ENCODE results near the gene CDK6.
"Not testable (repeated sequence)": the region's sequence is repeated elsewhere in the genome, so short reads cannot be mapped to it uniquely, and the experiment has no call there.

Gene CDK6

DNA sequence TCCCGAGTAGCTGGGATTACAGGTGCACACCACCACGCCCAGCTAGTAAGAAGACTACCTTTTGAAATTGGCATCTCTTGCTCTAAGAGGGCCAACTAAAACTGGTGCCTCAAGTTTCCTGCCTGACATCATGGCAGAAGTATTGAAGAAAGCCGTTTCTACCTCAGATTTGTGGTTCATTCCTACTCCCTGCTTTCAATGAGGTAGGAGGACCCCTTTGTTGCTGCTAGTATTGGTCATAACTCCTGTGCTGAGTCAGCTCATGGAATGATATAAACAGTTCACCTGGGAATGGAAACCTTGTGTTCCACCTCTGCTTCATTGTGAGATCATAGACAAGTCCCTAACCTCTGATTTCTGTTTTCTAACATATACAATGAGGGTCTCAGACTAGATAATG lies 82.8 kb downstream of the CDK6 start:
- Histone ChIP-seq H3K36me3 (ENCODE audit: control insufficient read depth in 1 of 2, insufficient read depth in 2 of 2, low read length in 2 of 2) (no peaks in the 10 kb centered on the region), H3K4me1 (ENCODE audit: control insufficient read depth in 1 of 2, insufficient read depth in 2 of 2, low read length in 2 of 2) (no peaks in the 10 kb centered on the region), H3K4me3 (ENCODE audit: low read depth in 1 of 2, low read length in 2 of 2) (no peak overlapping the region), H3K9me3 (ENCODE audit: control insufficient read depth in 1 of 2, low read length in 2 of 2) (no peaks in the 10 kb centered on the region), H3K27me3 (ENCODE audit: low read depth, low read length) (no peaks in the 10 kb centered on the region), H3K27ac (ENCODE audit: low read length) (no peak overlapping the region)

DNA sequence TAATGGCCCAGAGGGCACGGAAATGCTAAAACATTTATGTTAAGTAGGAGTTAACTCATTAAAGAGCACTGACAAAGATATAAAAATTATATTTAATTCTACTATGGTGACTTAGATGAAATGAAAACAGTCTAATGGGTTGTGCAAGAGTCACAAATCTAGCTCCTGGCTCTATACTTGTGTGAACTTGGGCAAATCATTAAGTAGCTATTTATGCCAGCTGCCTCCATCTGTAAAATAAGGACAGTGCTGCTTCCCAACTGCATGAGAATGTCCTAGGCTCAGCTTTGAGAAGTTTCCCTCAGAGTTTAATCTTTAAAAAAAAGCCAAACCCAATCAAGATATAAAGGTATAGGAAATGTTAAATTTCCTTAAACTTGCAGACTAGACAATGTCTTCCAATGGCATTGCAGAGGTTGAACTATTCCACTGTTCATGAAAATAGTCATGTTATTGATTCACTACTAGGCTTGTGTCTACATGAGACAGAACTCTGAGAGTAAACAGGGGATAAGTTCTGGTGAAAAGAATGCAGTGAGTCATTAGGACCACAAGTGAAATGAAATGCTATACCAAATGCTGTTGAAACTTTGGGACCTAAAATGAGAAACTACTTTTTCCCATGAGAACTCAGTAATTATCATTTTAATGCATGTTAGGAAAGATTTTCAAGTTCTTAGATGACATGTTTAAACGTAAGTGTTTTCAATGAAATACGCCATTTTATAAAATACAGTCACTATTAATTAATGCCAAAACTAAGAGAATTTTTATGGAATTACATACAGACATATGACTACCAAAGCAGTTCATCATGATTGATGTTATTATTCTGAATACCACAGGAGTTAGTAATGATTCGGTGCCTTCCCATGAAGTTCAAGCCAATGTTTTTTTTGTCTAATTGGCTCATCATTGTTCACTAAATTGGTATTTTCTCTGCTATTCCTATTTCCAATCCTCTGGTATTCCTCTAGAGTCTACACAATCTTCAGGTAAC lies 84.2 kb downstream of the CDK6 start:
- Histone ChIP-seq H3K27me3 (ENCODE audit: low read depth, low read length) (no peaks in the 10 kb centered on the region), H3K36me3 (ENCODE audit: control insufficient read depth in 1 of 2, insufficient read depth in 2 of 2, low read length in 2 of 2) (no peaks in the 10 kb centered on the region), H3K4me1 (ENCODE audit: control insufficient read depth in 1 of 2, insufficient read depth in 2 of 2, low read length in 2 of 2) (no peaks in the 10 kb centered on the region), H3K27ac (ENCODE audit: low read length) (no peak overlapping the region), H3K9me3 (ENCODE audit: control insufficient read depth in 1 of 2, low read length in 2 of 2) (no peaks in the 10 kb centered on the region), H3K4me3 (ENCODE audit: low read depth in 1 of 2, low read length in 2 of 2) (no peak overlapping the region)

DNA sequence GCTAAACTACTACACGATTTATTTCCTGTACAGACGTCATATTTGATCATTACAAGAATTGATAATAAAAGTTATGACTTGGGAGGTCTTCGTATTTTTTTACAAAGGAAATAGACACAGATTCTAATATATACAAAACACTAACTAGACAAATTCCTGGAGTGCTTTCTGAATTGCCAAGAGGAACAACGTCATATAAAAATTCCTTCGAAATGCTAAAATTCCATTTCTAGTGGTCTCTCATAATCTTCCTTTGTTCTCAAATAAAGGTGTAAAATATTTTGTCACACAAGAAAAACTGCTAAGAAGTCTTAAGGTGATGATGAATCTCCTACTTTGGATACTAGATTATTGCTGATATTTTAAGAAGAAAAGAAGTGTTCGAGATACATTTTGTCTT lies 85.4 kb downstream of the CDK6 start:
- no peaks in the 10 kb centered on the region for H3K36me3 ChIP-seq (ENCODE audit: control insufficient read depth in 1 of 2, insufficient read depth in 2 of 2, low read length in 2 of 2)
- no peak overlapping the region for H3K4me3 ChIP-seq (ENCODE audit: low read depth in 1 of 2, low read length in 2 of 2)
- H3K27me3 ChIP-seq (ENCODE audit: low read depth, low read length): no peaks in the 10 kb centered on the region
- H3K9me3 ChIP-seq (ENCODE audit: control insufficient read depth in 1 of 2, low read length in 2 of 2): no peaks in the 10 kb centered on the region
- H3K4me1 ChIP-seq (ENCODE audit: control insufficient read depth in 1 of 2, insufficient read depth in 2 of 2, low read length in 2 of 2): no peaks in the 10 kb centered on the region
- H3K27ac ChIP-seq (ENCODE audit: low read length): no peak overlapping the region

DNA sequence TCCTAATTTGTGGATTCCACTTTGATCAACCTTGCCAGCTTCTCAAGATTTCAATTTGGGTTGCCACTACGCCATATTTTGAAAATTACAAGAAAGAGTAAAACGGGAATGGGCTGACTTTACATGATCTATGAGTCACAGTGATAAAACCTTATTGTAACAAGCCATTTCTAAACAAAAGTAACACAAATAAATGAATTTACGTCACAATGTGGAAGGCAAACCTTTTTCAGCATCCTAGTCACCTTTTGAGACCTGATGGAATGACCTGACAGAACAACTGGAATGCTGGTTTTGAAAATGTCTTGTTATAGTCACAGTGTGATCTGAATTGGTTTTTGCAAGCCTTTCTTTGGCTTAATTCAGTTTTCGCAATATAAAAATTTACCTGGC lies 85.9 kb downstream of the CDK6 start:
- H3K9me3 ChIP-seq (ENCODE audit: control insufficient read depth in 1 of 2, low read length in 2 of 2): no peaks in the 10 kb centered on the region
- no peaks in the 10 kb centered on the region for H3K36me3 ChIP-seq (ENCODE audit: control insufficient read depth in 1 of 2, insufficient read depth in 2 of 2, low read length in 2 of 2)

DNA sequence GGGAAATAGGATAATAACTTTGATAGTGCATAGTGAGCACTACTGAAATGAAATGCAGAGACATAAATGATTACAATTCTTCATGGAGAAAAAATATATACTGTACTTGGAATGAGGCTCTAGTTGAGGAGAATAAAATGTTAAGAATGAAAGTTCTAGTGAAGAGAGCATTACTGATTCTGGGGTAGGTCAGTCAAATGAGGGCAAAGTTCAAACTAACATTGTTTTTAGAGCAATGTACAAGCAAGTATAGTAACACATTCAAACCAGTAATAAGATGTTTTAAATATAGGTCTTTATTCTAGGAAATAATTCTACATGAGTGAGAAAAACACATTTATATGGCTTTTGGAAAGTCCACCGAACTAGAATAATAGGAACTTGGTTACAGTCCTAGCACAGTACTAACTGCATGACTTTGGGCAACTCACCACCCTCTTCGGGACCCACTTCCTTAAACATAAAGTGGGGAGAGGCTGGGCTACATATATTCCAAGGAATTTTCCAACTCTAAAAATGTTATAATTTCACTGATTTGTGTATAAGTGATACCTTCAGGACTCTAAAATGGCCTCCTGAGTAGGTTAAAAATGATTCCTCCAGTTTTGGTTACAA lies 86.4 kb downstream of the CDK6 start:
- H3K27ac ChIP-seq (ENCODE audit: low read length): no peak overlapping the region
- no peaks in the 10 kb centered on the region for H3K4me1 ChIP-seq (ENCODE audit: control insufficient read depth in 1 of 2, insufficient read depth in 2 of 2, low read length in 2 of 2)
- no peak overlapping the region for H3K4me3 ChIP-seq (ENCODE audit: low read depth in 1 of 2, low read length in 2 of 2)
- no peaks in the 10 kb centered on the region for H3K36me3 ChIP-seq (ENCODE audit: control insufficient read depth in 1 of 2, insufficient read depth in 2 of 2, low read length in 2 of 2)
- no peaks in the 10 kb centered on the region for H3K9me3 ChIP-seq (ENCODE audit: control insufficient read depth in 1 of 2, low read length in 2 of 2)
- no peaks in the 10 kb centered on the region for H3K27me3 ChIP-seq (ENCODE audit: low read depth, low read length)

More for the DNA sequence above, 85.9 kb downstream of the CDK6 start:
- no peak overlapping the region for H3K27ac ChIP-seq (ENCODE audit: low read length)
- no peaks in the 10 kb centered on the region for H3K27me3 ChIP-seq (ENCODE audit: low read depth, low read length)
- H3K4me1 ChIP-seq (ENCODE audit: control insufficient read depth in 1 of 2, insufficient read depth in 2 of 2, low read length in 2 of 2): no peaks in the 10 kb centered on the region
- no peak overlapping the region for H3K4me3 ChIP-seq (ENCODE audit: low read depth in 1 of 2, low read length in 2 of 2)

DNA sequence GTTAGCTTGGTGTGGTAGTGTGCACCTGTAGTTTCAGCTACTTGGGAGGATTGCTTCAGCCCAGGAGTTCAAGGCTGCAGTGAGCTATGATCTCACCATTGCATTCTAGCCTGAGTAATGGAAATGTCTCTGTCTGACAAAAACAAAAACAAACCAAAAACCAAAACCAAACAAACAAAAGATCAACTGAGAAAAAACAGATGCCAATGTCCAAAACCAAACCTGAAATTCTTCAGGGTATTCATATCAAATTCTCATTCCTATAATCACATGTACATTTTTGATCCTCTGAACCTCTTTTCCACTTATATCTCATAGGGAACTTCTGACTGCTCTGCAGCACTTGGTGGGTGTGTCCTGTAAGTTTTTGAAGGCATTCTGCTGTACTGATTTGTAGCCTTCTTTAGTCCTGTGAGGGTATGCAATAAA lies 87.0 kb downstream of the CDK6 start:
- no peak overlapping the region for H3K4me3 ChIP-seq (ENCODE audit: low read depth in 1 of 2, low read length in 2 of 2)
- no peak overlapping the region for H3K27ac ChIP-seq (ENCODE audit: low read length)
- H3K27me3 ChIP-seq (ENCODE audit: low read depth, low read length): no peaks in the 10 kb centered on the region
- no peaks in the 10 kb centered on the region for H3K9me3 ChIP-seq (ENCODE audit: control insufficient read depth in 1 of 2, low read length in 2 of 2)
- no peaks in the 10 kb centered on the region for H3K4me1 ChIP-seq (ENCODE audit: control insufficient read depth in 1 of 2, insufficient read depth in 2 of 2, low read length in 2 of 2)
- H3K36me3 ChIP-seq (ENCODE audit: control insufficient read depth in 1 of 2, insufficient read depth in 2 of 2, low read length in 2 of 2): no peaks in the 10 kb centered on the region

DNA sequence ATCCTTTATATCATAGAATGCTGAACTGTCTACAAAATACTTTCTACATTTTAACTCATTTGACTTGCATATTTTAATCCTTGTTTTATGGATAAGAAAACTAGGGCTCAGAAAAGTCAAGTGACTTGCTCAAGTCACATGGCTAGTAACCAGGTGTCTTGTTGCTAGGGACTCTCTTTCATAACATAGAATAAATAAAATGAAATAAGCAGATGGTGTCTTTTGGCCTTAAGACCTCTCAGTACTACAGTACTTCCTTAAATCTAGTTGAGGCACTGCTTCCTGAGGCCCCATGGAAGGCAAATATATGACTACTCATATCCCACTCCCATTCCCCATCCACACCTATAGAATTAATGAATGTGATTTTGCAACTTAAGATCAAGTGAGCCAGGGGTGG lies 87.9 kb downstream of the CDK6 start:
- Histone ChIP-seq H3K4me3 (ENCODE audit: low read depth in 1 of 2, low read length in 2 of 2) (no peak overlapping the region), H3K4me1 (ENCODE audit: control insufficient read depth in 1 of 2, insufficient read depth in 2 of 2, low read length in 2 of 2) (no peaks in the 10 kb centered on the region), H3K27me3 (ENCODE audit: low read depth, low read length) (no peaks in the 10 kb centered on the region), H3K9me3 (ENCODE audit: control insufficient read depth in 1 of 2, low read length in 2 of 2) (no peaks in the 10 kb centered on the region), H3K36me3 (ENCODE audit: control insufficient read depth in 1 of 2, insufficient read depth in 2 of 2, low read length in 2 of 2) (no peaks in the 10 kb centered on the region), H3K27ac (ENCODE audit: low read length) (no peak overlapping the region)

DNA sequence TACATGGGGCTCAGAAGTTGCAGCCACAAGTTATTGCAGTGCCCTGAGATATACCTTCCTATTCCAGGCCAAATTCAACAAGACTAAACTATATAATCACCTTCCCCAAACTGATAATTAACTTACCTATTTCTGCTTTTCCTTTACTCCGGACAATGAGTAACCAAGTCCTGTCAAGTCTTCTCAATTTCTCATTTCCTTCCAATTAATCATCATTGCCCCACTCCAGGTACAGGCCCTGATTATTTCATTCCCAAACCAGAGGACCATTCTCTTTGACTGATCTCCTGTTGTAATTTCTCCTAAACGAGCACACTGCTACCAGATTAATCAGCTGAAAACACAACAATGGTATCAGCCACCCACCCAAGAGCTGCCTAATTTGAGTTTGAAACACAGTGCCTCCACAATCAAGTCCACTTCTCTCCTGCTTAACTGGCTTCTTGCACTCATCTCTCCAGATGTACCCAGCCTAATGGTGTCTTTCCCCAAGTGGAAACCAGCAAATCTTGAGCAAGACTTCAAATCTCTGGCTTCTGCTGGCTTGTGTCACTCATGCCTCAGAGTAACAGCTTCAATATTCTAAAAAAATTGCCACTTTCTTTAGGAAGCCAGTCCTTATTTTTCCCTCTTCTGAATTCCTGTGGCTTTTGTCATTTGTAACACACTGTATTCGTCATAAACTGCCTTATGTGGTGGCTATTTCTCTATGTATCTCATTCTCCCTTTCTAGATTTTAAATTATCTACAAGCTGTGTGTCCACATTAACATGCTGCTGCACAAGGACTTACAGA lies 89.1 kb downstream of the CDK6 start:
- no peaks in the 10 kb centered on the region for H3K27me3 ChIP-seq (ENCODE audit: low read depth, low read length)
- H3K4me1 ChIP-seq (ENCODE audit: control insufficient read depth in 1 of 2, insufficient read depth in 2 of 2, low read length in 2 of 2): peaks cover 0 to 1% of the 10 kb centered on the region in 2 donors
- H3K9me3 ChIP-seq (ENCODE audit: control insufficient read depth in 1 of 2, low read length in 2 of 2): no peaks in the 10 kb centered on the region
- H3K36me3 ChIP-seq (ENCODE audit: control insufficient read depth in 1 of 2, insufficient read depth in 2 of 2, low read length in 2 of 2): no peaks in the 10 kb centered on the region
- no peak overlapping the region for H3K27ac ChIP-seq (ENCODE audit: low read length)
- no peak overlapping the region for H3K4me3 ChIP-seq (ENCODE audit: low read depth in 1 of 2, low read length in 2 of 2)

DNA sequence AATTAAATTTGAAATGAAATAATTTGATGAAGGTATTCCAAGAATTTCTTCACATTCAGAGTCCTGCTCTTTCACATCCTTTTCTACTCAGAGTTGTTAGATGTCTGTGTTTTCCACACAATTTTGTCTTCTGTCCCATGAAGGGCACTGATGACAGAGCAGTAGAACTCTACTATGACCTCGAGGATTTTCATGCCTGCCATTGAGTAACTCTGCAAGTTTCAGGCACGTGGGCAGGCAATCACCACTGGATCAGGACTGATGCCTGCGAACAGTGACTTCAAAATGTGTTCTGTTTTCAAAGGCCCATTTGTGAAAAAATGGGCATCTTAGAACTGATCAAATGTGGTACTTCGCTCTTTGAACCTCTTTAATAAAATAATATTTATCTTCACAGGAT lies 91.1 kb downstream of the CDK6 start:
- no peak overlapping the region for H3K27ac ChIP-seq (ENCODE audit: low read length)
- no peaks in the 10 kb centered on the region for H3K27me3 ChIP-seq (ENCODE audit: low read depth, low read length)
- no peaks in the 10 kb centered on the region for H3K36me3 ChIP-seq (ENCODE audit: control insufficient read depth in 1 of 2, insufficient read depth in 2 of 2, low read length in 2 of 2)
- no peaks in the 10 kb centered on the region for H3K9me3 ChIP-seq (ENCODE audit: control insufficient read depth in 1 of 2, low read length in 2 of 2)
- no peak overlapping the region for H3K4me3 ChIP-seq (ENCODE audit: low read depth in 1 of 2, low read length in 2 of 2)
- H3K4me1 ChIP-seq (ENCODE audit: control insufficient read depth in 1 of 2, insufficient read depth in 2 of 2, low read length in 2 of 2): peaks cover 4% of the 10 kb centered on the region in 2 donors

DNA sequence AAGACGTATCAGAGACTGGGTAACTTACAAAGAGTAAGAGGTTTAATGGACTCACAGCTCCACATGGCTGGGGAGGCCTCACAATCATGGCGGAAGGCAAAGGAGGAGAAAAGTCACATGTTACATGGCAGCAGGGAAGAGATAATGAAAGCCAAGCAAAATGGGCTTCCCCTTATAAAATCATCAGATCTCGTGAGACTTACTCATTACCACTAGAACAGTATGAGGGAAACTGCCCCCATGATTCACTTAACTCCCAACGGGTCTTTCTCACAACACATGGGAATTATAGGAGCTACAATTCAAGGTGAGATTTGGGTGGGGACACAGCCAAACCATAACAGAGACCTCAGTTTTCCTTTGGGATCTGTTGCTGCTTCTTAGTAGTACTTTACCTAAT lies 92.2 kb downstream of the CDK6 start:
- H3K4me1 ChIP-seq (ENCODE audit: control insufficient read depth in 1 of 2, insufficient read depth in 2 of 2, low read length in 2 of 2); H3K27ac ChIP-seq (ENCODE audit: low read length); H3K4me3 ChIP-seq (ENCODE audit: low read depth in 1 of 2, low read length in 2 of 2); H3K36me3 ChIP-seq (ENCODE audit: control insufficient read depth in 1 of 2, insufficient read depth in 2 of 2, low read length in 2 of 2); H3K9me3 ChIP-seq (ENCODE audit: control insufficient read depth in 1 of 2, low read length in 2 of 2); H3K27me3 ChIP-seq (ENCODE audit: low read depth, low read length): not testable (repeated sequence)

DNA sequence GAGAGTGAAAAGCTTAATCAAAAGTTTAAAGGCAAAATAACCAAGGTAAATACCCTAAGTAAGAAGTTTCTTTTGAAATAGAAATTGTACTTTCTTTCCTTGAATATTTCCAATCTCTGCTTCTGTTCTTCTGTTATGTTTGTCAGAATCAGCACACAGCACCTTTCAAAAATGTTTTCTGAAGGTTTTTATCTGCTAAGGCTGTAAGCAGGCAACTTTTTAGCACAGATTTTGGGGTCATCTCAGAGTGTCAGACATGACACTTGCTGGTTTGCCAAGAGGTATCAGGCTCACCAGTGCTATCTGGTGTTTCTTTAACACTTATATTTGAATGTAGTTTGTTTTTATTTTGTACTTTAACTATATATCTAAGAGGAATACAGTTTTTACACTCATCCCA lies 94.2 kb downstream of the CDK6 start:
- Histone ChIP-seq H3K4me3 (ENCODE audit: low read depth in 1 of 2, low read length in 2 of 2) (no peak overlapping the region), H3K27me3 (ENCODE audit: low read depth, low read length) (no peaks in the 10 kb centered on the region), H3K36me3 (ENCODE audit: control insufficient read depth in 1 of 2, insufficient read depth in 2 of 2, low read length in 2 of 2) (peaks cover 0 to 3% of the 10 kb centered on the region in 2 donors), H3K4me1 (ENCODE audit: control insufficient read depth in 1 of 2, insufficient read depth in 2 of 2, low read length in 2 of 2) (peaks cover 4% of the 10 kb centered on the region in 2 donors), H3K9me3 (ENCODE audit: control insufficient read depth in 1 of 2, low read length in 2 of 2) (no peaks in the 10 kb centered on the region), H3K27ac (ENCODE audit: low read length) (no peak overlapping the region)

Data from muscle layer of duodenum (tissue), 2 donors.